GM12801 (cell line): ENCODE results near the gene ELL.

ENCODE experiments used
- CTCF ChIP-seq: IDR thresholded peaks from one replicate; pipeline ENCODE4 v1.5.1; 2011; ENCODE audit warnings: control low read depth; ENCODE audit not compliant: insufficient read length; ENCODE audit errors: extremely low read depth

ELL gene

GRCh38 chr19:18443406-18443805 is 78.5 kb downstream of the ELL start:
- no peak for TF ChIP-seq CTCF

- no peak for TF ChIP-seq CTCF
Observed at GRCh38 chr19:18442941-18443340, 78.9 kb downstream of the ELL start.

- no peak for TF ChIP-seq CTCF
Observed at GRCh38 chr19:18441804-18442788, 79.8 kb downstream of the ELL start.

GRCh38 chr19:18440936-18441803 is 80.7 kb downstream of the ELL start:
- TF ChIP-seq CTCF = no peak

- TF ChIP-seq CTCF = no peak
Observed at GRCh38 chr19:18440415-18440877, 81.4 kb downstream of the ELL start.

GRCh38 chr19:18439910-18440237 is 82.0 kb downstream of the ELL start:
- no peak for TF ChIP-seq CTCF
